K562 (cell line): ENCODE measurements around the gene ANKRD36B. TPM values are rescaled to one million over a fixed set of nuclear protein-coding genes. Genes with fewer than 3 reads are reported as not detected.
A peak's percentile ranks its signal among the peaks of the same experiment; 100 is the strongest.

Source experiments
- E2F1 ChIP-seq: sonication (generic); formaldehyde crosslinking; IDR thresholded peaks from 2 replicates; pipeline ENCODE4 v1.8.1; 2023; ENCODE audit warnings: mild to moderate bottlenecking, missing genetic modification reagents, moderate library complexity
- L3MBTL2 ChIP-seq: fragments of 450-650 bp; IDR thresholded peaks from 2 replicates; pipeline ENCODE4 v1.6.1; 2016; ENCODE audit warnings: mild to moderate bottlenecking, moderate library complexity
- MGA ChIP-seq: fragments of 450-650 bp; IDR thresholded peaks from 2 replicates; pipeline ENCODE4 v1.6.1; 2016; ENCODE audit warnings: mild to moderate bottlenecking, moderate library complexity
- POLR2A ChIP-seq: fragments of 450-650 bp; conservative IDR thresholded peaks from 2 replicates; pipeline ENCODE4 v1.6.1; 2016
- RBFOX2 ChIP-seq: fragments of 200-400 bp; formaldehyde crosslinking; IDR thresholded peaks from 2 replicates; pipeline ENCODE4 v1.6.1; 2017; ENCODE audit warnings: low read depth, mild to moderate bottlenecking, low read length, moderate library complexity
- SMAD4 ChIP-seq: fragments of 250-450 bp; sonication (Bioruptor Pico); conservative IDR thresholded peaks from 2 replicates; pipeline ENCODE4 v1.8.0; 2021; ENCODE audit warnings: inconsistent platforms, mild to moderate bottlenecking, moderate library complexity
- polyA plus RNA-seq, 8 experiments: library from polyadenylated mRNA; depleted of rRNA in 4 of 8; stranded (reverse) in 5 of 8; unstranded in 3 of 8; fragments of >200 nt; fragmentation: Nextera tagmentation in 2 of 8; fragmentation: Illumina TruSeq in 1 of 8; extraction: Ambion mirVana in 2 of 8; extraction: Trizol in 1 of 8; gene quantifications; 2 replicates each; pipeline versions ENCODE4 v1.2.1 to v1.2.3, GENCODE V29; 2011 to 2014; ENCODE audit warnings: inconsistent platforms in 1 of 8, missing spikeins in 1 of 8
- total RNA-seq, 7 experiments: library from RNA; depleted of rRNA in 6 of 7; stranded (reverse); fragments of >200 nt in 6 of 7; fragmentation: Illumina TruSeq in 2 of 7; extraction: Trizol in 2 of 7; gene quantifications; 2 replicates each; pipeline versions ENCODE4 v1.2.1 to v1.2.3, GENCODE V29; 2011 to 2021; ENCODE audit warnings: low replicate concordance in 1 of 7
- TF ChIP-seq, protein P1 (sequence below): sonication (generic); formaldehyde crosslinking; IDR thresholded peaks from 2 replicates; pipeline ENCODE4 v1.8.0; 2022; ENCODE audit warnings: missing genetic modification reagents, mild to moderate bottlenecking, moderate library complexity, borderline replicate concordance
- TF ChIP-seq, protein P2 (sequence below): fragments of 250-450 bp; sonication (Bioruptor Pico); IDR thresholded peaks from 2 replicates; pipeline ENCODE4 v1.9.0; 2021; ENCODE audit warnings: mild to moderate bottlenecking, inconsistent platforms

The ANKRD36B gene
- total and polyA plus RNA-seq, 9 of the 15 experiments (the other 6 are each of a cell fraction or from before 2014, with no cell fraction given): 7.6 to 40.9 (median 13.3) TPM

GRCh38 chr2:97589598-97590510, at the start of gene ANKRD36B (continued):
- TF ChIP-seq, protein P1, sequence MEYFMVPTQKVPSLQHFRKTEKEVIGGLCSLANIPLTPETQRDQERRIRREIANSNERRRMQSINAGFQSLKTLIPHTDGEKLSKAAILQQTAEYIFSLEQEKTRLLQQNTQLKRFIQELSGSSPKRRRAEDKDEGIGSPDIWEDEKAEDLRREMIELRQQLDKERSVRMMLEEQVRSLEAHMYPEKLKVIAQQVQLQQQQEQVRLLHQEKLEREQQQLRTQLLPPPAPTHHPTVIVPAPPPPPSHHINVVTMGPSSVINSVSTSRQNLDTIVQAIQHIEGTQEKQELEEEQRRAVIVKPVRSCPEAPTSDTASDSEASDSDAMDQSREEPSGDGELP: peak; percentile 54; the same call in 1 of the 2 replicates
- peak; percentile 67; the same call in 1 of the 2 replicates for TF ChIP-seq E2F1
- TF ChIP-seq L3MBTL2: peak; percentile 82
- TF ChIP-seq RBFOX2: peak; percentile 82
- peak; percentile 74 for TF ChIP-seq SMAD4 (CRISPR knock-in tag)
- peak; percentile 86 for TF ChIP-seq MGA
- TF ChIP-seq, protein P2, sequence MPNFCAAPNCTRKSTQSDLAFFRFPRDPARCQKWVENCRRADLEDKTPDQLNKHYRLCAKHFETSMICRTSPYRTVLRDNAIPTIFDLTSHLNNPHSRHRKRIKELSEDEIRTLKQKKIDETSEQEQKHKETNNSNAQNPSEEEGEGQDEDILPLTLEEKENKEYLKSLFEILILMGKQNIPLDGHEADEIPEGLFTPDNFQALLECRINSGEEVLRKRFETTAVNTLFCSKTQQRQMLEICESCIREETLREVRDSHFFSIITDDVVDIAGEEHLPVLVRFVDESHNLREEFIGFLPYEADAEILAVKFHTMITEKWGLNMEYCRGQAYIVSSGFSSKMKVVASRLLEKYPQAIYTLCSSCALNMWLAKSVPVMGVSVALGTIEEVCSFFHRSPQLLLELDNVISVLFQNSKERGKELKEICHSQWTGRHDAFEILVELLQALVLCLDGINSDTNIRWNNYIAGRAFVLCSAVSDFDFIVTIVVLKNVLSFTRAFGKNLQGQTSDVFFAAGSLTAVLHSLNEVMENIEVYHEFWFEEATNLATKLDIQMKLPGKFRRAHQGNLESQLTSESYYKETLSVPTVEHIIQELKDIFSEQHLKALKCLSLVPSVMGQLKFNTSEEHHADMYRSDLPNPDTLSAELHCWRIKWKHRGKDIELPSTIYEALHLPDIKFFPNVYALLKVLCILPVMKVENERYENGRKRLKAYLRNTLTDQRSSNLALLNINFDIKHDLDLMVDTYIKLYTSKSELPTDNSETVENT (CRISPR knock-in tag): peak; percentile 62; the same call in 1 of the 2 replicates
- TF ChIP-seq POLR2A: peak; percentile 72
